ENCODE data around the gene GDE1.
A peak's percentile ranks its signal among the peaks of the same experiment; 100 is the strongest.

The GDE1 gene

GRCh38 chr16:19518388-19518787 is 3.5 kb downstream of the GDE1 start:
- Histone ChIP-seq H3K27ac (replicated peaks) (no peak overlapping the region), H3K27me3 (ENCODE audit: insufficient read depth, poor library complexity, severe bottlenecking) (no peaks in the 10 kb centered on the region), H3K4me3 (replicated peaks; ENCODE audit: insufficient read depth, low read length) (no peak overlapping the region)
- TF ChIP-seq SPI1 (IDR thresholded peaks at IDR 0.05; ENCODE audit: borderline replicate concordance, low read depth) = no peak
- no peak for DNase-seq (ENCODE audit: low read depth in 1 of 2, low spot score in 1 of 2)

GRCh38 chr16:19517424-19518089 is 4.3 kb downstream of the GDE1 start:
- Histone ChIP-seq H3K27ac (replicated peaks) (no peak overlapping the region), H3K27me3 (ENCODE audit: insufficient read depth, poor library complexity, severe bottlenecking) (no peaks in the 10 kb centered on the region), H3K4me3 (replicated peaks; ENCODE audit: insufficient read depth, low read length) (no peak overlapping the region)
- TF ChIP-seq CTCF (IDR thresholded peaks at IDR 0.05; ENCODE audit: insufficient read depth, low read length) (no peak), POLR2AphosphoS5 (IDR thresholded peaks at IDR 0.05; ENCODE audit: low read depth) (no peak), GABPA (IDR thresholded peaks at IDR 0.05; ENCODE audit: low read depth) (no peak), SPI1 (IDR thresholded peaks at IDR 0.05; ENCODE audit: borderline replicate concordance, low read depth) (no peak), REST (IDR thresholded peaks at IDR 0.05; ENCODE audit: insufficient replicate concordance, low read depth) (no peak)
- no peak for DNase-seq (ENCODE audit: low read depth in 1 of 2, low spot score in 1 of 2)

- DNase-seq (ENCODE audit: low read depth in 1 of 2, low spot score in 1 of 2) = no peak
- Histone ChIP-seq H3K27ac (replicated peaks) (no peak overlapping the region), H3K27me3 (ENCODE audit: insufficient read depth, poor library complexity, severe bottlenecking) (no peaks in the 10 kb centered on the region), H3K4me3 (replicated peaks; ENCODE audit: insufficient read depth, low read length) (no peak overlapping the region)
- TF ChIP-seq CTCF (IDR thresholded peaks at IDR 0.05; ENCODE audit: insufficient read depth, low read length) (no peak), SPI1 (IDR thresholded peaks at IDR 0.05; ENCODE audit: borderline replicate concordance, low read depth) (no peak), POLR2AphosphoS5 (IDR thresholded peaks at IDR 0.05; ENCODE audit: low read depth) (no peak), REST (IDR thresholded peaks at IDR 0.05; ENCODE audit: insufficient replicate concordance, low read depth) (no peak), GABPA (IDR thresholded peaks at IDR 0.05; ENCODE audit: low read depth) (no peak)
These were observed 6.1 kb downstream of the GDE1 start for GRCh38 chr16:19515757-19516156.

GRCh38 chr16:19513377-19514053 is 8.4 kb downstream of the GDE1 start:
- H3K27ac ChIP-seq (replicated peaks) = peak overlapping the region; percentile 55
- TF ChIP-seq CTCF (IDR thresholded peaks at IDR 0.05; ENCODE audit: insufficient read depth, low read length) (no peak), SPI1 (IDR thresholded peaks at IDR 0.05; ENCODE audit: borderline replicate concordance, low read depth) (peak; percentile 95), POLR2AphosphoS5 (IDR thresholded peaks at IDR 0.05; ENCODE audit: low read depth) (peak; percentile 24; the same call in 1 of the 2 replicates), REST (IDR thresholded peaks at IDR 0.05; ENCODE audit: insufficient replicate concordance, low read depth) (no peak), GABPA (IDR thresholded peaks at IDR 0.05; ENCODE audit: low read depth) (no peak)
- peak; percentile 73 to 88 for DNase-seq (ENCODE audit: low read depth in 1 of 2, low spot score in 1 of 2)
- H3K27me3 ChIP-seq (ENCODE audit: insufficient read depth, poor library complexity, severe bottlenecking) = no peaks in the 10 kb centered on the region
- H3K4me3 ChIP-seq (replicated peaks; ENCODE audit: insufficient read depth, low read length) = peak overlapping the region; percentile 25
